ENCODE data around the gene SST.

- TF ChIP-seq SUZ12 (IDR thresholded peaks at IDR 0.05) (no peak), FOXK2 (IDR thresholded peaks at IDR 0.05) (no peak), BHLHE40 (IDR thresholded peaks at IDR 0.05; ENCODE audit: borderline replicate concordance) (no peak), FOXM1 (IDR thresholded peaks at IDR 0.05; ENCODE audit: borderline replicate concordance) (no peak), ARNT (IDR thresholded peaks at IDR 0.05) (no peak), SP1 (IDR thresholded peaks at IDR 0.05) (no peak), FOXA1 (IDR thresholded peaks at IDR 0.05) (no peak), HDGF (IDR thresholded peaks at IDR 0.05; ENCODE audit: borderline replicate concordance) (no peak), LEF1 (IDR thresholded peaks at IDR 0.05; ENCODE audit: borderline replicate concordance) (no peak), L3MBTL2 (conservative IDR thresholded peaks at IDR 0.05) (no peak), CTBP1 (IDR thresholded peaks at IDR 0.05; ENCODE audit: borderline replicate concordance) (no peak), ELF4 (IDR thresholded peaks at IDR 0.05) (no peak), ZNF384 (IDR thresholded peaks at IDR 0.05) (no peak)
- TF ChIP-seq, protein P1, sequence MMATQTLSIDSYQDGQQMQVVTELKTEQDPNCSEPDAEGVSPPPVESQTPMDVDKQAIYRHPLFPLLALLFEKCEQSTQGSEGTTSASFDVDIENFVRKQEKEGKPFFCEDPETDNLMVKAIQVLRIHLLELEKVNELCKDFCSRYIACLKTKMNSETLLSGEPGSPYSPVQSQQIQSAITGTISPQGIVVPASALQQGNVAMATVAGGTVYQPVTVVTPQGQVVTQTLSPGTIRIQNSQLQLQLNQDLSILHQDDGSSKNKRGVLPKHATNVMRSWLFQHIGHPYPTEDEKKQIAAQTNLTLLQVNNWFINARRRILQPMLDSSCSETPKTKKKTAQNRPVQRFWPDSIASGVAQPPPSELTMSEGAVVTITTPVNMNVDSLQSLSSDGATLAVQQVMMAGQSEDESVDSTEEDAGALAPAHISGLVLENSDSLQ (IDR thresholded peaks at IDR 0.05) = no peak
These were observed 18.9 kb downstream of the SST start for GRCh38 chr3:187651282-187651681.

Measured in HEK293T (cell line).